GM12873 (cell line): ENCODE results near the gene TIMELESS.

Source experiments
- CTCF ChIP-seq: IDR thresholded peaks from 2 replicates; pipeline ENCODE4 v1.5.1; 2012; ENCODE audit warnings: low read depth, mild to moderate bottlenecking, moderate library complexity, low read length, control low read depth; ENCODE audit not compliant: insufficient read depth; ENCODE audit errors: missing control alignments

The TIMELESS gene

GRCh38 chr12:56449622-56449984 is 377 bp upstream of the TIMELESS start:
- no peak for TF ChIP-seq CTCF

- no peak for TF ChIP-seq CTCF
Observed at GRCh38 chr12:56437430-56438176, 11.6 kb downstream of the TIMELESS start.

GRCh38 chr12:56434828-56435227 is 14.4 kb downstream of the TIMELESS start:
- TF ChIP-seq CTCF = no peak

- TF ChIP-seq CTCF = no peak
Observed at GRCh38 chr12:56431850-56432249, 17.4 kb downstream of the TIMELESS start.

- no peak for TF ChIP-seq CTCF
Observed at GRCh38 chr12:56431288-56431687, 17.9 kb downstream of the TIMELESS start.

- no peak for TF ChIP-seq CTCF
Observed at GRCh38 chr12:56425940-56426438, 23.2 kb downstream of the TIMELESS start.

GRCh38 chr12:56425193-56425592 is 24.0 kb downstream of the TIMELESS start:
- TF ChIP-seq CTCF = no peak
